HepG2 (cell line): ENCODE data around the gene GPBAR1. TPM values are rescaled to one million over a fixed set of nuclear protein-coding genes. Genes with fewer than 3 reads are reported as not detected.
A peak's percentile ranks its signal among the peaks of the same experiment; 100 is the strongest.

Source experiments
- ARNTL ChIP-seq: sonication (generic); formaldehyde crosslinking; IDR thresholded peaks from 2 replicates; pipeline ENCODE4 v1.4.0; 2020; ENCODE audit warnings: mild to moderate bottlenecking, missing genetic modification reagents
- ATF6 ChIP-seq: sonication (generic); formaldehyde crosslinking; conservative IDR thresholded peaks from 2 replicates; pipeline ENCODE4 v1.4.0; 2020; ENCODE audit warnings: missing genetic modification reagents
- CEBPG ChIP-seq: IDR thresholded peaks from 2 replicates; pipeline ENCODE4 v1.6.1; 2016
- CSRNP2 ChIP-seq: sonication (generic); formaldehyde crosslinking; conservative IDR thresholded peaks from 2 replicates; pipeline ENCODE4 v1.8.0; 2022; ENCODE audit warnings: low read depth, missing genetic modification reagents
- EEA1 ChIP-seq: sonication (generic); formaldehyde crosslinking; IDR thresholded peaks from 2 replicates; pipeline ENCODE4 v1.5.1; 2020; ENCODE audit warnings: mild to moderate bottlenecking, missing genetic modification reagents, borderline replicate concordance
- IKZF4 ChIP-seq: sonication (generic); formaldehyde crosslinking; IDR thresholded peaks from 2 replicates; pipeline ENCODE4 v1.5.1; 2020; ENCODE audit warnings: borderline replicate concordance, mild to moderate bottlenecking, low read depth, missing genetic modification reagents; ENCODE audit errors: not compliant biosample characterization
- MBNL3 ChIP-seq: fragments of 250-450 bp; sonication (Bioruptor Pico); conservative IDR thresholded peaks from 2 replicates; pipeline ENCODE4 v1.8.0; 2022; ENCODE audit warnings: mild to moderate bottlenecking, inconsistent platforms
- NRL ChIP-seq: sonication (generic); formaldehyde crosslinking; IDR thresholded peaks from 2 replicates; pipeline ENCODE4 v1.5.0; 2020; ENCODE audit warnings: missing genetic modification reagents, mild to moderate bottlenecking, moderate library complexity, borderline replicate concordance
- REL ChIP-seq: sonication (generic); formaldehyde crosslinking; conservative IDR thresholded peaks from 2 replicates; pipeline ENCODE4 v1.8.0; 2022; ENCODE audit warnings: mild to moderate bottlenecking, missing genetic modification reagents, moderate library complexity
- RXRB ChIP-seq: IDR thresholded peaks from 2 replicates; pipeline ENCODE4 v1.6.1; 2016; ENCODE audit warnings: borderline replicate concordance, missing genetic modification reagents, missing compliant biosample characterization
- SATB2 ChIP-seq: sonication (generic); formaldehyde crosslinking; IDR thresholded peaks from 2 replicates; pipeline ENCODE4 v1.5.0; 2020; ENCODE audit warnings: missing genetic modification reagents
- SIN3A ChIP-seq: IDR thresholded peaks from 2 replicates; pipeline ENCODE4 v1.6.1; 2011; ENCODE audit warnings: low read depth, mild to moderate bottlenecking, control low read depth, low read length, borderline replicate concordance
- SRF ChIP-seq: IDR thresholded peaks from 2 replicates; pipeline ENCODE4 v1.6.1; 2011; ENCODE audit warnings: mild to moderate bottlenecking, low read depth, low read length, moderate library complexity
- ZBTB42 ChIP-seq: sonication (generic); formaldehyde crosslinking; IDR thresholded peaks from 2 replicates; pipeline ENCODE4 v1.5.0; 2020; ENCODE audit warnings: mild to moderate bottlenecking, missing genetic modification reagents
- ZIK1 ChIP-seq: sonication (generic); formaldehyde crosslinking; IDR thresholded peaks from 2 replicates; pipeline ENCODE4 v1.5.0; 2020; ENCODE audit warnings: mild to moderate bottlenecking, low read depth, missing genetic modification reagents, borderline replicate concordance
- ZNF235 ChIP-seq: sonication (generic); formaldehyde crosslinking; IDR thresholded peaks from 2 replicates; pipeline ENCODE4 v1.8.1; 2023; ENCODE audit warnings: mild to moderate bottlenecking, missing genetic modification reagents, borderline replicate concordance
- ZNF572 ChIP-seq: sonication (generic); formaldehyde crosslinking; IDR thresholded peaks from 2 replicates; pipeline ENCODE4 v1.5.1; 2020; ENCODE audit warnings: mild to moderate bottlenecking, missing genetic modification reagents
- ZNF691 ChIP-seq: sonication (generic); formaldehyde crosslinking; IDR thresholded peaks from 2 replicates; pipeline ENCODE4 v1.4.0; 2020; ENCODE audit warnings: missing genetic modification reagents, low read depth, mild to moderate bottlenecking, borderline replicate concordance
- ZNF724P ChIP-seq: sonication (generic); formaldehyde crosslinking; IDR thresholded peaks from 2 replicates; pipeline ENCODE4 v1.8.0; 2022; ENCODE audit warnings: missing genetic modification reagents, borderline replicate concordance
- polyA plus RNA-seq, 8 experiments: library from polyadenylated mRNA; depleted of rRNA in 3 of 8; stranded (reverse) in 7 of 8; unstranded in 1 of 8; fragments of >200 nt; fragmentation: Illumina TruSeq in 4 of 8; extraction: Trizol in 4 of 8; gene quantifications; 2 replicates each; pipeline versions ENCODE4 v1.2.1 to v1.2.3, GENCODE V29; 2011 to 2016; ENCODE audit warnings: low read depth in 4 of 8, missing spikeins in 1 of 8, mixed read lengths in 1 of 8; ENCODE audit not compliant: insufficient read depth in 1 of 8
- total RNA-seq, 5 experiments: library from RNA; depleted of rRNA; stranded (reverse); fragments of >200 nt; fragmentation: Illumina TruSeq; extraction: Trizol; gene quantifications; 2 replicates each; pipeline ENCODE4 v1.2.3, GENCODE V29; 2016; ENCODE audit warnings: low read depth in 1 of 5
- TF ChIP-seq, protein P1 (sequence below): sonication (generic); formaldehyde crosslinking; IDR thresholded peaks from 2 replicates; pipeline ENCODE4 v1.8.0; 2022; ENCODE audit warnings: missing genetic modification reagents, mild to moderate bottlenecking, inconsistent platforms, borderline replicate concordance
- TF ChIP-seq, protein P2 (sequence below): sonication (generic); formaldehyde crosslinking; IDR thresholded peaks from 2 replicates; pipeline ENCODE4 v1.8.1; 2022; ENCODE audit warnings: low read depth, mild to moderate bottlenecking, missing genetic modification reagents

GPBAR1 gene
- total and polyA plus RNA-seq, 2 of the 13 experiments (the other 11 are each of a cell fraction or from before 2014, with no cell fraction given): 0.05 to 0.09 TPM

DNA sequence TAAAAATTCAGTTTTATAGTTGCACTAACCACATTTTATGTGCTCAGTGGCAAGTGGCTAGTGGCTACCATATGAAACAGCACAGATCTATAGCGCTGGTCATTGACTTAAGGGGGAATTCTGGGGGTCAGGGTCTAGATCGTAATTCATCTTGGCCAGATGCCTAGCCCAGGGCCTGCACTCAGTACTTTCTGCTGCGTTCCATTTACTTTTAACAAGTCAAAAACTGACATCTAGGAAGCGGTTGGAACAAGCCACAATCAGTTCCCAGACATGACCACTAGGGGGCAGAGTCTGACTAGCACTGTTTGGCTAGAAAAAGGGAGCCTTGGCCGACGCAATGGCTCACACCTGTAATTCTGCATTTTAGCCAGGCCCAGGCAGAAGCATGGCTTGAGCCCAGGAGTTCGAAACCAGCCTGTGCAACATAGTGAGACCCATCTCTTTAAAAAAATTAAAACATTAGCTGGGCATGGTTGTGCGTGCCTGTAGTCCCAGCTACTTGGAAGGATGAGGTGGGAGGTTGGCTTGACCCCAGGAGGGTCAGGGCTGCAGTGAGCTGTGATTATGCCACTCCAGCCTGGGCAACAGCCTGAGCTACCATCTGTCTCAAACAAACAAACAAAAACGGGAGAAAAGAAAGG is 40.5 kb downstream of the GPBAR1 start (continued):
- TF ChIP-seq REL (CRISPR knock-in tag): no peak
- no peak for TF ChIP-seq CSRNP2 (CRISPR knock-in tag)
- TF ChIP-seq ZBTB42 (CRISPR knock-in tag): no peak
- TF ChIP-seq ZNF724P (CRISPR knock-in tag): no peak
- TF ChIP-seq ARNTL (CRISPR knock-in tag): 0 out of 2 replicates have a peak, but pooled peaks have one; percentile 39
- TF ChIP-seq, protein P1, sequence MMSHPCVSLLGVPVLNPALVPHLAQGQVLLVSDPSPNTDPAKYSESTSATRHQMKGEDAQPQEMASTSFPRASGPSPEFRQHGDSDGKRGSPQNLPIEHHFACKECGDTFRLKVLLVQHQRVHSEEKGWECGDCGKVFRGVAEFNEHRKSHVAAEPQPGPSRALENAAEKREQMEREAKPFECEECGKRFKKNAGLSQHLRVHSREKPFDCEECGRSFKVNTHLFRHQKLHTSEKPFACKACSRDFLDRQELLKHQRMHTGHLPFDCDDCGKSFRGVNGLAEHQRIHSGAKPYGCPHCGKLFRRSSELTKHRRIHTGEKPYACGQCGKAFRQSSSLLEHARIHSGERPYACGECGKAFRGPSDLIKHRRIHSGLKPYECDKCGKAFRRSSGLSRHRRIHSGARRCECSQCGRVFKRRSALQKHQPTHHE (CRISPR knock-in tag): no peak
- no peak for TF ChIP-seq EEA1 (CRISPR knock-in tag)
- no peak for TF ChIP-seq MBNL3 (CRISPR knock-in tag)
- no peak for TF ChIP-seq IKZF4
- TF ChIP-seq ZNF691 (CRISPR knock-in tag): peak; percentile 74; the same call in 1 of the 2 replicates
- TF ChIP-seq ATF6: peak; percentile 93; the same call in 1 of the 2 replicates
- TF ChIP-seq CEBPG: peak; percentile 73
- peak; percentile 76; the same call in 1 of the 2 replicates for TF ChIP-seq RXRB
- no peak for TF ChIP-seq SIN3A
- TF ChIP-seq NRL (CRISPR knock-in tag): no peak
- TF ChIP-seq ZIK1 (CRISPR knock-in tag): no peak
- no peak for TF ChIP-seq ZNF235 (CRISPR knock-in tag)
- TF ChIP-seq, protein P2, sequence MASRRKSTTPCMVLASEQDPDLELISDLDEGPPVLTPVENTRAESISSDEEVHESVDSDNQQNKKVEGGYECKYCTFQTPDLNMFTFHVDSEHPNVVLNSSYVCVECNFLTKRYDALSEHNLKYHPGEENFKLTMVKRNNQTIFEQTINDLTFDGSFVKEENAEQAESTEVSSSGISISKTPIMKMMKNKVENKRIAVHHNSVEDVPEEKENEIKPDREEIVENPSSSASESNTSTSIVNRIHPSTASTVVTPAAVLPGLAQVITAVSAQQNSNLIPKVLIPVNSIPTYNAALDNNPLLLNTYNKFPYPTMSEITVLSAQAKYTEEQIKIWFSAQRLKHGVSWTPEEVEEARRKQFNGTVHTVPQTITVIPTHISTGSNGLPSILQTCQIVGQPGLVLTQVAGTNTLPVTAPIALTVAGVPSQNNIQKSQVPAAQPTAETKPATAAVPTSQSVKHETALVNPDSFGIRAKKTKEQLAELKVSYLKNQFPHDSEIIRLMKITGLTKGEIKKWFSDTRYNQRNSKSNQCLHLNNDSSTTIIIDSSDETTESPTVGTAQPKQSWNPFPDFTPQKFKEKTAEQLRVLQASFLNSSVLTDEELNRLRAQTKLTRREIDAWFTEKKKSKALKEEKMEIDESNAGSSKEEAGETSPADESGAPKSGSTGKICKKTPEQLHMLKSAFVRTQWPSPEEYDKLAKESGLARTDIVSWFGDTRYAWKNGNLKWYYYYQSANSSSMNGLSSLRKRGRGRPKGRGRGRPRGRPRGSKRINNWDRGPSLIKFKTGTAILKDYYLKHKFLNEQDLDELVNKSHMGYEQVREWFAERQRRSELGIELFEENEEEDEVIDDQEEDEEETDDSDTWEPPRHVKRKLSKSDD (CRISPR knock-in tag): no peak
- no peak for TF ChIP-seq SRF
- TF ChIP-seq ZNF572 (CRISPR knock-in tag): 0 out of 2 replicates have a peak, but pooled peaks have one; percentile 64
- no peak for TF ChIP-seq SATB2 (CRISPR knock-in tag)
